Effector memory CD4-positive, alpha-beta T cell (primary cell): ENCODE results near the gene TRIM15.

ENCODE experiments used
- DNase-seq, 3 donors: peaks; one replicate each; pipeline ENCODE4 v3.0.0-alpha.2; 2020
- H3K27ac ChIP-seq: 2 replicates; pipeline ENCODE4 v1.7.0; 2013; ENCODE audit warnings: mild to moderate bottlenecking, low read length, moderate library complexity; ENCODE audit not compliant: insufficient read depth, poor library complexity, severe bottlenecking
- H3K27me3 ChIP-seq: replicated peaks from 2 replicates; pipeline ENCODE4 v1.7.0; 2013; ENCODE audit warnings: mild to moderate bottlenecking, low read length; ENCODE audit not compliant: insufficient read depth, control insufficient read depth, poor library complexity, severe bottlenecking
- H3K36me3 ChIP-seq: 2 replicates; pipeline ENCODE4 v1.7.0; 2013; ENCODE audit warnings: mild to moderate bottlenecking, low read length, moderate library complexity; ENCODE audit not compliant: control insufficient read depth, insufficient read depth
- H3K4me1 ChIP-seq: 2 replicates; pipeline ENCODE4 v1.7.0; 2013; ENCODE audit warnings: low read length, mild to moderate bottlenecking; ENCODE audit not compliant: control insufficient read depth, insufficient read depth, poor library complexity, severe bottlenecking
- H3K4me3 ChIP-seq: 2 replicates; pipeline ENCODE4 v1.7.0; 2013; ENCODE audit warnings: low read length, low read depth, mild to moderate bottlenecking; ENCODE audit not compliant: insufficient read depth, poor library complexity, severe bottlenecking
- H3K9me3 ChIP-seq: 2 replicates; pipeline ENCODE4 v1.7.0; 2013; ENCODE audit warnings: mild to moderate bottlenecking, low read length, moderate library complexity; ENCODE audit not compliant: control insufficient read depth

The TRIM15 gene

DNA sequence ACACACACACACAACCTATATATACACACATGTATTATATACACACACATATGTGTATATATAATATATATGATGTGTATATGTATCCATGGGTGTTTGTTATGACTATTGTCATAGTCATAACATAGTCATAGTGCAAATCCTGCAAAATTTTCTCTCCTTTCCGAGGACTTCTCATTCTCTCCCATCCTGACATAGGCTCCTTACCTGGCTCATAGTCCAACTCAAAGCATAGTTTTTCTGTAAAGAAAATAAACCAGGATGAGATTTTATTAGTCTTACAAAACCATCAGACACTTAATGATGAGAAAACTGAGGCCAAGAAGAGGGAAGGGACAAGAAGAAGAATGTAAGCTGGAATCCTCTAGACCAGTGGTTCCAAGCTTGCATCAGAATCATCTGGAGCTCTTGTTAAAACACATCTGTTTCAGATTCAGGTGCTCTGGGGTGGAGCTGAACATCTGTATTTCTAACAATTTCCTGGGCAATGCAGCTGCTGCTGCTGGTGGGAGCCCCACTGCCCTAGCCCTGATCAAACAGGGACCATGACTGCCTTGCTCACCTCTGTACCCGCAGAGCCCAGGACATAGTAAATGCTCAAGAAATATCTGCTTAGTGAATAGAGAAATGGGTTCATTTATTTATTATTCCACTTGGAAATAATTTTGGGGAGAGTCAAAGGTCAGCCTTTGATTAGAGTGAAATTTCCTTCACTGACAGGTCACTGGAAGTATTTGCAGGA is 7.7 kb upstream of the TRIM15 start:
- no peak for DNase-seq

GRCh38 chr6:30156262-30156599 is 7.1 kb upstream of the TRIM15 start:
- Histone ChIP-seq H3K36me3 (no peaks in the 10 kb centered on the region), H3K4me1 (no peaks in the 10 kb centered on the region), H3K4me3 (no peak overlapping the region), H3K9me3 (no peaks in the 10 kb centered on the region), H3K27me3 (no peaks in the 10 kb centered on the region), H3K27ac (no peak overlapping the region)
- no peak for DNase-seq

More for the DNA sequence above, 7.7 kb upstream of the TRIM15 start:
- H3K4me3 ChIP-seq: no peak overlapping the region
- H3K4me1 ChIP-seq: no peaks in the 10 kb centered on the region
- H3K9me3 ChIP-seq: no peaks in the 10 kb centered on the region
- H3K27me3 ChIP-seq: no peaks in the 10 kb centered on the region
- no peaks in the 10 kb centered on the region for H3K36me3 ChIP-seq
- H3K27ac ChIP-seq: no peak overlapping the region

DNA sequence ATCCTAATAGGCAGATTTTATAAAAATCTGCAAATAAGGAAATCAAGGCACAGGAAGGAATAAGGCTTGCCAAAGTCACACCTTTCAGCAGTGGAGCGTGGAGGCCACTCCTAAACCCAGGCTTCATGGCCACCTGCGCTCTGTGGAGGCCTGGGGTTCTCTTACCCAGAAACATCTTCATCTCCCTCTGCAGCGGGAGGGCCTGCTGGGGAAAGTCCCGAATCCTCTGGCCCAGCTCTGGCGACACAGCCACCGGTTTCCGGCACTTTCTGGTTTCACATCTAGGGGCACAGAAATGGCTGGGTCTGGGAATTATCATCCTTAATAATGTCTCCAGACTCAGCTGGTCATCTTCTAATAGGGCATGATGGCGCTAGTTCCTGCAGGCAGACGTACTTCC is 6.6 kb upstream of the TRIM15 start:
- Histone ChIP-seq H3K27me3 (no peaks in the 10 kb centered on the region), H3K4me3 (no peak overlapping the region), H3K36me3 (no peaks in the 10 kb centered on the region), H3K9me3 (no peaks in the 10 kb centered on the region), H3K4me1 (no peaks in the 10 kb centered on the region), H3K27ac (no peak overlapping the region)
- no peak for DNase-seq

- H3K36me3 ChIP-seq: no peaks in the 10 kb centered on the region
- H3K4me3 ChIP-seq: no peak overlapping the region
- no peak overlapping the region for H3K27ac ChIP-seq
- no peak for DNase-seq
- H3K9me3 ChIP-seq: no peaks in the 10 kb centered on the region
- no peaks in the 10 kb centered on the region for H3K27me3 ChIP-seq
- H3K4me1 ChIP-seq: no peaks in the 10 kb centered on the region
Observed at GRCh38 chr6:30157581-30157980, 5.8 kb upstream of the TRIM15 start.

GRCh38 chr6:30157999-30158398 is 5.3 kb upstream of the TRIM15 start:
- no peak overlapping the region for H3K4me3 ChIP-seq
- no peaks in the 10 kb centered on the region for H3K27me3 ChIP-seq
- peaks cover 2% of the 10 kb centered on the region for H3K4me1 ChIP-seq
- H3K36me3 ChIP-seq: no peaks in the 10 kb centered on the region
- H3K27ac ChIP-seq: no peak overlapping the region
- H3K9me3 ChIP-seq: no peaks in the 10 kb centered on the region
- DNase-seq: no peak

GRCh38 chr6:30158475-30159040 is 4.8 kb upstream of the TRIM15 start:
- Histone ChIP-seq H3K27ac (no peak overlapping the region), H3K36me3 (no peaks in the 10 kb centered on the region), H3K4me3 (no peak overlapping the region), H3K27me3 (no peaks in the 10 kb centered on the region), H3K4me1 (peaks cover 7% of the 10 kb centered on the region), H3K9me3 (no peaks in the 10 kb centered on the region)
- DNase-seq: no peak

GRCh38 chr6:30160008-30160784 is 3.1 kb upstream of the TRIM15 start:
- peaks cover 7% of the 10 kb centered on the region for H3K4me1 ChIP-seq
- DNase-seq: no peak
- H3K4me3 ChIP-seq: no peak overlapping the region
- H3K9me3 ChIP-seq: no peaks in the 10 kb centered on the region
- H3K27me3 ChIP-seq: no peaks in the 10 kb centered on the region
- H3K27ac ChIP-seq: no peak overlapping the region
- H3K36me3 ChIP-seq: no peaks in the 10 kb centered on the region

DNA sequence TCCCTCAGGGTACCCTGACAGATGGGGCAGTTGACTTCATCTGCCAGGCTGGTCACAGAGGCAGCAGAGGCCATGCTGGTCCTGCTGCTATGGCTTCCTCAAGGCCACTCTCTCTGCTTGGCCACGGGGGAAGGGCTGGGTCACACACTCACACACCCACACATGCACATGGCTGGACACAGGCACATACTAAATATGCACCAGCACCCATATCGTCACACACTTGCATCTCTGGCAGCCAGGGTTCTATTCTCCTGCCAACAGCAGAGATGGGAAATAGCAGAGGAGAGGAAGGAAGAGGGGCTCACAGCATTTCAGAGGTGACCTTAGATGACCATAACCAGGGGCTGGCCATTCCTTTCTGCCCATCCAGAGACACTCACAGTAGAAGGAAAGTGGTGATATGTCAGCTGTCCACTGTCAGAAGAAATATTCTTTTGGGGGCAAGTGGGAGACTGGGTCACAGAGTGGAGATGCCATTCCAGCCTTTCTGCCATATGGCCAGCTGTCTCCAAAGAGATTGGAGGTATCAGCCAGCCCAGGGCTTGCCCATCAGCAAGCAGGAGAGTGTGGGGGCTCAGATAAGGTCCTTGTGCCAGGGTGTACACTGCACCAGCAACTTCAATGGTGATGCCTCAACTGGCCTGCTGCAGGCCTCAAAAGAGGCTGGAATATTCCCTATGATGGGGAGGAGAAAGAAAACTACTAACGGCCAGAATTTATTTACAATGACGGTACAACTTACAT is 2.4 kb upstream of the TRIM15 start, which contains the start of gene TRIM10:
Gene TRIM10, minus strand, starts transcription at position 427 of the 747 bp plus-strand sequence. Its CDS starts 353 bp downstream, at position 74.
- Histone ChIP-seq H3K27me3 (no peaks in the 10 kb centered on the region), H3K4me3 (no peak within 1 kb of the TSS), H3K4me1 (peaks cover 7% of the 10 kb centered on the region), H3K27ac (no peak within 1 kb of the TSS), H3K36me3 (no peaks in the 10 kb centered on the region), H3K9me3 (no peaks in the 10 kb centered on the region)
- DNase-seq: no peak

- Histone ChIP-seq H3K9me3 (no peaks in the 10 kb centered on the region), H3K27ac (no peak overlapping the region), H3K36me3 (no peaks in the 10 kb centered on the region), H3K4me3 (no peak overlapping the region), H3K27me3 (no peaks in the 10 kb centered on the region), H3K4me1 (peaks cover 7% of the 10 kb centered on the region)
- DNase-seq: no peak
Observed at GRCh38 chr6:30162265-30163089, 869 bp upstream of the TRIM15 start.
